Measurements from ENCODE around the gene ATRAID.

Gene ATRAID

DNA sequence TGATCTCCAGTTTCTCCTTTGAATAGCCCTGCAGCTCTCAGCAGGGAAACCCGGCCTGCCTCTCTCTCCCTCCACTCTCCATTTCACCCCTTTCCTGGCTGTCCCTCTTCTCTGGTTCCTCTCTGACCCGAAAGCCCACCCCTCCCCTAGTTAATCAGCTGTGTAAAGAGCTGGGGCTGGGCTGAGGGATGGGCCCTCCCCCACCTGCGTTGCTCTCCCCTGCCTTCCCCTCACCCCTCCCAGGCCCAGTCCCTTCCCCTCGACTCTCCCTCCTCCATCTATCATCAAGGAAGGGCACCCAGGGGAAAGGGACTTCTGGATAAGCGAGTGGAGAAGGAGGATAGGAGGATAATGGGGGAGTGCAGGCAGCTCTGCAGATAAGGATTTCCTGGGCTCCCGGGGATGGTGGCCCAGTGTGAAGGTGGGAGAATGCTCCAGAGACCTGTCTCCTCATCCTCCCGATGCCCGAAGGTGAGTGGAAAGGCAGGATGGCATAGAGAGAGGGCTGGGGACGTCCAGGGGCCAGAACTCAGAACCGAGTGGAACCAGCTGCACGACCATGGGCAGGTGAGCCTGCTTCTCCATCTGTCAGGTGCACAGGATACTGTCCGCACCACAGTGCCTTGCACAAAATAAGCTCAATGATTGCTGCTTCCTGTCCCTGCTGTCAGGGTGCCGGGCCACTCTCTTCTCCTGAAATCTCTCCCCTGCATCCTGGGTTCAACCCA, 39.0 kb downstream of the ATRAID start:
- H4K12ac ChIP-seq (ENCODE audit: low read depth, low read length) = no peak overlapping the region

DNA sequence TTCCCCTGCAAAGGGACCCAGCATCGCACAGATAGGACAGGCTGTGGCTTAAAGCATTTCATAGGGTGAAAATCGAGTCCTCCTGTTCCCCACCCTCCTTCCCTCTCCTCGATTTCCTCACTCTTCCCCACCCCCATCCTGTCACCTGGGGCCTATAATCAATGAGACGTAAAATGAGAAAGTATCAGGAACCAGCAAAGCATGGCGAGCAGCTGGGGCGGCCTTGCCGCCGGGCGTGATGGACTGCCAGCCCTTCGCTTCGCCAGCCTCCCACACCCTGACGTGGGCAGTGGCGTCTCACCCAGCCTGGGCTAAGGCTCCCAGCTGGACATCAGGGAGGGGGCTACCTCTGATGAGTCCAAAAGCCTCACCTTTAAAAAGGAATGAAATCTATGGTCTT, 39.9 kb downstream of the ATRAID start:
- Histone ChIP-seq H2AFZ (ENCODE audit: insufficient read depth, low read length, poor library complexity) (no peak overlapping the region), H3K9ac (ENCODE audit: low read length) (no peak overlapping the region), H3K4me1 (ENCODE audit: control insufficient read depth in 1 of 2, insufficient read depth in 2 of 2, low read length in 2 of 2) (no peaks in the 10 kb centered on the region), H3K4me3 (ENCODE audit: low read depth, low read length) (no peak overlapping the region), H2BK5ac (ENCODE audit: low read depth, low read length, poor library complexity) (no peak overlapping the region), H3K23ac (ENCODE audit: low read length) (no peak overlapping the region), H2BK12ac (ENCODE audit: low read length) (no peak overlapping the region), H3K79me1 (ENCODE audit: low read length) (no peaks in the 10 kb centered on the region), H4K91ac (ENCODE audit: low read depth, low read length) (no peak overlapping the region), H3K9me3 (ENCODE audit: insufficient read depth, low read depth, low read length) (no peaks in the 10 kb centered on the region), H2AK5ac (ENCODE audit: low read length) (no peak overlapping the region), H4K8ac (ENCODE audit: low read depth, low read length) (no peak overlapping the region), H3K27ac (ENCODE audit: low read depth, low read length) (no peak overlapping the region), H3K79me2 (ENCODE audit: control insufficient read depth, insufficient read depth, low read length, poor library complexity) (no peaks in the 10 kb centered on the region), H3K14ac (ENCODE audit: low read length) (no peak overlapping the region), H3K18ac (ENCODE audit: low read length) (no peak overlapping the region), H3K4me2 (ENCODE audit: low read length) (no peak overlapping the region), H3K27me3 (ENCODE audit: insufficient read depth, low read length) (no peaks in the 10 kb centered on the region), H2BK120ac (ENCODE audit: insufficient read depth, low read length, poor library complexity) (no peak overlapping the region), H4K12ac (ENCODE audit: low read depth, low read length) (no peak overlapping the region), H3K36me3 (ENCODE audit: control insufficient read depth in 1 of 2, insufficient read depth in 2 of 2, low read length in 2 of 2) (no peaks in the 10 kb centered on the region), H3K4ac (ENCODE audit: low read depth, low read length) (no peak overlapping the region)
- no peak for DNase-seq
- WGBS (ENCODE audit: extremely low coverage, insufficient coverage, insufficient read length) = no CpG with 5 or more reads among the region's 13 CpGs

More for the DNA sequence above, 39.0 kb downstream of the ATRAID start:
- Histone ChIP-seq H2BK12ac (ENCODE audit: low read length) (no peak overlapping the region), H4K8ac (ENCODE audit: low read depth, low read length) (peak overlapping the region; percentile 17), H4K91ac (ENCODE audit: low read depth, low read length) (no peak overlapping the region), H3K18ac (ENCODE audit: low read length) (no peak overlapping the region), H3K79me2 (ENCODE audit: control insufficient read depth, insufficient read depth, low read length, poor library complexity) (no peaks in the 10 kb centered on the region), H3K79me1 (ENCODE audit: low read length) (no peaks in the 10 kb centered on the region), H3K4me2 (ENCODE audit: low read length) (no peak overlapping the region), H3K36me3 (ENCODE audit: control insufficient read depth in 1 of 2, insufficient read depth in 2 of 2, low read length in 2 of 2) (no peaks in the 10 kb centered on the region), H3K23ac (ENCODE audit: low read length) (no peak overlapping the region), H3K4me1 (ENCODE audit: control insufficient read depth in 1 of 2, insufficient read depth in 2 of 2, low read length in 2 of 2) (no peaks in the 10 kb centered on the region), H3K27me3 (ENCODE audit: insufficient read depth, low read length) (no peaks in the 10 kb centered on the region), H2BK5ac (ENCODE audit: low read depth, low read length, poor library complexity) (no peak overlapping the region), H3K14ac (ENCODE audit: low read length) (no peak overlapping the region), H3K9ac (ENCODE audit: low read length) (no peak overlapping the region), H2BK120ac (ENCODE audit: insufficient read depth, low read length, poor library complexity) (no peak overlapping the region), H2AFZ (ENCODE audit: insufficient read depth, low read length, poor library complexity) (no peak overlapping the region), H3K9me3 (ENCODE audit: insufficient read depth, low read depth, low read length) (no peaks in the 10 kb centered on the region), H3K27ac (ENCODE audit: low read depth, low read length) (no peak overlapping the region), H2AK5ac (ENCODE audit: low read length) (no peak overlapping the region), H3K4ac (ENCODE audit: low read depth, low read length) (no peak overlapping the region), H3K4me3 (ENCODE audit: low read depth, low read length) (no peak overlapping the region)
- no CpG with 5 or more reads among the region's 13 CpGs for WGBS (ENCODE audit: extremely low coverage, insufficient coverage, insufficient read length)
- no peak for DNase-seq

DNA sequence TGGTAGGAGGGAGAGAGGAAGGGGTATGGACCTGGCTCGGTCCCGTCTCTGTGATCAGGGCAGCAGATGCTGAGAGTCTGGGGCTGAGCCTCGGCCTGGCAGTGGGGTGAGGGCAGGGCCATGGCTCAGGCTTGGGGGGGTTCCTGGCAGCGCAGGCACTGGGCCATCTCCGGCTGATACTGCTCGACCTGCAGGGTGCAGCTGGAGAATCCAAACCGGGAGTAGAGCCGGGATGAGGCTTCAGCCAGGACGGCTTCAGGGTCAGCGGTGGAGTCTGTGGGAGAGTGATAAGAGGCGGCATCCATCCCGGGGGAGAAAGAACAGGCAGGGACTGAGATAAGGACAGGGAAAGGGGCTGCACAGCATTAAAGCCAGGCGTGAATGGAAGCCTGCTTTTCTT, 43.3 kb downstream of the ATRAID start:
- Histone ChIP-seq H4K8ac (ENCODE audit: low read depth, low read length) (no peak overlapping the region), H3K14ac (ENCODE audit: low read length) (no peak overlapping the region), H3K4ac (ENCODE audit: low read depth, low read length) (no peak overlapping the region)

DNA sequence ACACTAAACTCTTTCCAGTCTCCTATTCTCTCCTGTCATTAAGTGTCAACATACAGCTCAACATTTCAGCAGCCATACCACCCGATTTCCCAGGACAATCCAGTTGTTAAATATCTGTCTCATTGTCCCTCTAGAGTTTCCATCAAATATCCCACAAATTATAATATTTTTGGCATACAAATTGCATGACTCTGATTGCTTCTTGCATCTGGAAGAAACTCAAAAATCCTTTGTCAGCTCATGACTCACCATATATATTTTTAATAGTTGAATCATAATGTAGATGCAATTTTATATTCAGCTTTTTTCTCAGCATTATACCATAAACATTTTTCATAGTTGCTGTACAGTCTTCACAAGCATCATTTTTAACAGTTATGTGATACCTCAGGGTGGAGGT, 43.8 kb downstream of the ATRAID start:
- H3K27me3 ChIP-seq (ENCODE audit: insufficient read depth, low read length) = peaks cover 7% of the 10 kb centered on the region

More for the DNA sequence above, 43.3 kb downstream of the ATRAID start:
- H2BK12ac ChIP-seq (ENCODE audit: low read length) = no peak overlapping the region
- H2AFZ ChIP-seq (ENCODE audit: insufficient read depth, low read length, poor library complexity) = no peak overlapping the region
- no peak overlapping the region for H4K91ac ChIP-seq (ENCODE audit: low read depth, low read length)
- peaks cover 3% of the 10 kb centered on the region for H3K27me3 ChIP-seq (ENCODE audit: insufficient read depth, low read length)
- H3K4me3 ChIP-seq (ENCODE audit: low read depth, low read length) = no peak overlapping the region
- H3K9me3 ChIP-seq (ENCODE audit: insufficient read depth, low read depth, low read length) = no peaks in the 10 kb centered on the region
- H3K9ac ChIP-seq (ENCODE audit: low read length) = no peak overlapping the region
- H4K12ac ChIP-seq (ENCODE audit: low read depth, low read length) = no peak overlapping the region
- H3K36me3 ChIP-seq (ENCODE audit: control insufficient read depth in 1 of 2, insufficient read depth in 2 of 2, low read length in 2 of 2) = no peaks in the 10 kb centered on the region
- no CpG with 5 or more reads among the region's 13 CpGs for WGBS (ENCODE audit: extremely low coverage, insufficient coverage, insufficient read length)
- H3K27ac ChIP-seq (ENCODE audit: low read depth, low read length) = no peak overlapping the region
- no peak overlapping the region for H3K23ac ChIP-seq (ENCODE audit: low read length)
- no peak for DNase-seq
- H2AK5ac ChIP-seq (ENCODE audit: low read length) = no peak overlapping the region
- H3K4me1 ChIP-seq (ENCODE audit: control insufficient read depth in 1 of 2, insufficient read depth in 2 of 2, low read length in 2 of 2) = no peaks in the 10 kb centered on the region
- no peaks in the 10 kb centered on the region for H3K79me2 ChIP-seq (ENCODE audit: control insufficient read depth, insufficient read depth, low read length, poor library complexity)
- H2BK120ac ChIP-seq (ENCODE audit: insufficient read depth, low read length, poor library complexity) = no peak overlapping the region
- H2BK5ac ChIP-seq (ENCODE audit: low read depth, low read length, poor library complexity) = no peak overlapping the region
- H3K4me2 ChIP-seq (ENCODE audit: low read length) = no peak overlapping the region
- H3K18ac ChIP-seq (ENCODE audit: low read length) = no peak overlapping the region
- H3K79me1 ChIP-seq (ENCODE audit: low read length) = no peaks in the 10 kb centered on the region

More for the DNA sequence above, 43.8 kb downstream of the ATRAID start:
- Histone ChIP-seq H3K14ac (ENCODE audit: low read length) (no peak overlapping the region), H2BK12ac (ENCODE audit: low read length) (no peak overlapping the region), H2AK5ac (ENCODE audit: low read length) (no peak overlapping the region), H4K8ac (ENCODE audit: low read depth, low read length) (no peak overlapping the region), H3K4me1 (ENCODE audit: control insufficient read depth in 1 of 2, insufficient read depth in 2 of 2, low read length in 2 of 2) (no peaks in the 10 kb centered on the region), H3K18ac (ENCODE audit: low read length) (no peak overlapping the region), H3K36me3 (ENCODE audit: control insufficient read depth in 1 of 2, insufficient read depth in 2 of 2, low read length in 2 of 2) (no peaks in the 10 kb centered on the region), H3K79me2 (ENCODE audit: control insufficient read depth, insufficient read depth, low read length, poor library complexity) (no peaks in the 10 kb centered on the region), H3K9me3 (ENCODE audit: insufficient read depth, low read depth, low read length) (no peaks in the 10 kb centered on the region), H3K4me2 (ENCODE audit: low read length) (no peak overlapping the region), H2AFZ (ENCODE audit: insufficient read depth, low read length, poor library complexity) (no peak overlapping the region), H3K23ac (ENCODE audit: low read length) (no peak overlapping the region), H3K4me3 (ENCODE audit: low read depth, low read length) (no peak overlapping the region), H3K27ac (ENCODE audit: low read depth, low read length) (no peak overlapping the region), H2BK120ac (ENCODE audit: insufficient read depth, low read length, poor library complexity) (no peak overlapping the region), H2BK5ac (ENCODE audit: low read depth, low read length, poor library complexity) (no peak overlapping the region), H4K12ac (ENCODE audit: low read depth, low read length) (no peak overlapping the region), H3K79me1 (ENCODE audit: low read length) (no peaks in the 10 kb centered on the region), H3K9ac (ENCODE audit: low read length) (no peak overlapping the region), H3K4ac (ENCODE audit: low read depth, low read length) (no peak overlapping the region), H4K91ac (ENCODE audit: low read depth, low read length) (no peak overlapping the region)
- WGBS (ENCODE audit: extremely low coverage, insufficient coverage, insufficient read length) = no CpG with 5 or more reads among the region's 1 CpG
- no peak for DNase-seq

Measured in trophoblast cell (in vitro differentiated cells and primary cell).